H1 (cell line): ENCODE results near the gene KDM2A. TPM values are rescaled to one million over a fixed set of nuclear protein-coding genes. Genes with fewer than 3 reads are reported as not detected.

Experiments used
- CTCF ChIA-PET: fragments of 300-600 bp; sonication (Branson Sonifier 250); formaldehyde crosslinking; loops from one replicate; lab custom pipeline; 2021; ENCODE audit not compliant: partially characterized antibody; lab: Charles Lee
- POLR2A ChIA-PET: fragments of 300-600 bp; sonication (Branson Sonifier 250); formaldehyde crosslinking; loops from one replicate; lab custom pipeline; 2021; ENCODE audit warnings: inconsistent platforms; ENCODE audit not compliant: partially characterized antibody; lab: Charles Lee
- DNase-seq, 2 experiments: peaks; one replicate each; pipeline versions ENCODE4 v3.0.0 to v3.0.0-alpha.2; 2010 to 2022; ENCODE audit warnings: low spot score in 2 of 2, low read depth in 1 of 2, mixed read lengths in 1 of 2
- FAIRE-seq: peaks from 2 replicates; lab custom pipeline; 2011; peaks lifted over from hg19 to GRCh38; lab: Jason Lieb, UNC
- H2AFZ ChIP-seq: 2 replicates; pipeline ENCODE4 v1.8.1; 2012; ENCODE audit warnings: low read length, inconsistent platforms
- H2AK5ac ChIP-seq: 2 replicates; pipeline ENCODE4 v1.6.1; 2013; ENCODE audit warnings: low read depth, low read length
- H2BK120ac ChIP-seq: replicated peaks from 2 replicates; pipeline ENCODE3; 2013; ENCODE audit warnings: low read depth, low read length, inconsistent platforms
- H2BK12ac ChIP-seq: 2 replicates; pipeline ENCODE4 v1.6.1; 2013; ENCODE audit warnings: low read depth, low read length
- H2BK15ac ChIP-seq: 2 replicates; pipeline ENCODE4 v1.6.1; 2013; ENCODE audit warnings: low read length
- H2BK20ac ChIP-seq: 2 replicates; pipeline ENCODE4 v1.6.1; 2013; ENCODE audit warnings: low read length
- H2BK5ac ChIP-seq: 2 replicates; pipeline ENCODE4 v1.6.1; 2013; ENCODE audit warnings: low read depth, low read length
- H3K14ac ChIP-seq: 2 replicates; pipeline ENCODE4 v1.6.1; 2013; ENCODE audit warnings: inconsistent platforms; ENCODE audit not compliant: insufficient read length
- H3K18ac ChIP-seq: 2 replicates; pipeline ENCODE4 v1.6.1; 2013; ENCODE audit warnings: low read length; ENCODE audit errors: extremely low read depth
- H3K23ac ChIP-seq: 2 replicates; pipeline ENCODE4 v1.6.1; 2013; ENCODE audit warnings: inconsistent platforms; ENCODE audit not compliant: insufficient read length
- H3K23me2 ChIP-seq: 2 replicates; pipeline ENCODE4 v1.6.1; 2013; ENCODE audit warnings: low read depth, low read length
- H3K27ac ChIP-seq: 2 replicates; pipeline ENCODE4 v1.6.1; 2011; ENCODE audit warnings: low read depth, low read length, inconsistent platforms
- H3K27me3 ChIP-seq, 4 experiments: replicated peaks in 1 of 4; 1 replicate in 1 of 4; 2 replicates in 3 of 4; pipeline versions ENCODE4 v1.6.1 to v1.8.1; 2011 to 2013; ENCODE audit warnings: low read length in 3 of 4, mild to moderate bottlenecking in 3 of 4, inconsistent platforms in 2 of 4, mixed read lengths in 2 of 4, moderate library complexity in 1 of 4; ENCODE audit not compliant: control insufficient read depth in 3 of 4, insufficient read depth in 3 of 4; ENCODE audit errors: extremely low read depth in 1 of 4
- H3K36me3 ChIP-seq, 4 experiments: 2 replicates each; pipeline versions ENCODE4 v1.6.1 to v1.8.1; 2011 to 2013; ENCODE audit warnings: mild to moderate bottlenecking in 4 of 4, low read length in 3 of 4, moderate library complexity in 2 of 4, control low read depth in 1 of 4, inconsistent platforms in 1 of 4; ENCODE audit not compliant: insufficient read depth in 4 of 4, control insufficient read depth in 2 of 4
- H3K4ac ChIP-seq: replicated peaks from 2 replicates; pipeline ENCODE3; 2013; ENCODE audit warnings: low read length, low read depth, mixed read lengths, inconsistent platforms; ENCODE audit not compliant: insufficient read length
- H3K4me1 ChIP-seq, 4 experiments: replicated peaks in 1 of 4; 1 replicate in 1 of 4; 2 replicates in 3 of 4; pipeline versions ENCODE4 v1.6.1 to v1.8.1; 2011 to 2013; ENCODE audit warnings: low read length in 3 of 4, inconsistent platforms in 2 of 4, mixed read lengths in 1 of 4; ENCODE audit not compliant: insufficient read depth in 4 of 4, control insufficient read depth in 3 of 4
- H3K4me2 ChIP-seq, 2 experiments: 2 replicates each; pipeline versions ENCODE4 v1.6.1 to v1.8.1; 2011 to 2013; ENCODE audit warnings: low read depth in 2 of 2, low read length in 2 of 2, control low read depth in 1 of 2, inconsistent platforms in 1 of 2, mild to moderate bottlenecking in 1 of 2; ENCODE audit not compliant: insufficient read depth in 1 of 2
- H3K4me3 ChIP-seq, 4 experiments: fragments of 200-600, 300-600 bp in 1 of 4; sonication (generic), shearing (Covaris generic), sonication (Bioruptor Twin) in 1 of 4; 2 replicates each; pipeline versions ENCODE4 v1.5.1 to v1.8.1; 2011 to 2016; ENCODE audit warnings: low read length in 4 of 4, low read depth in 3 of 4, control low read depth in 2 of 4, inconsistent platforms in 2 of 4, mild to moderate bottlenecking in 2 of 4, mixed read lengths in 1 of 4, moderate library complexity in 1 of 4; ENCODE audit not compliant: insufficient read depth in 2 of 4; ENCODE audit errors: extremely low read depth in 1 of 4
- H3K56ac ChIP-seq: replicated peaks from 2 replicates; pipeline ENCODE3; 2013; ENCODE audit warnings: low read depth, mild to moderate bottlenecking, mixed read lengths, low read length, inconsistent platforms; ENCODE audit not compliant: insufficient read length
- H3K79me1 ChIP-seq: 2 replicates; pipeline ENCODE4 v1.6.1; 2013; ENCODE audit warnings: low read depth, low read length, control low read depth
- H3K79me2 ChIP-seq, 2 experiments: 2 replicates each; pipeline versions ENCODE4 v1.6.1 to v1.8.1; 2012 to 2013; ENCODE audit warnings: low read length in 2 of 2, mild to moderate bottlenecking in 2 of 2, inconsistent platforms in 1 of 2; ENCODE audit not compliant: insufficient read depth in 2 of 2, control insufficient read depth in 1 of 2
- H3K9ac ChIP-seq, 4 experiments: replicated peaks in 1 of 4; 1 replicate in 1 of 4; 2 replicates in 3 of 4; pipeline versions ENCODE4 v1.6.1 to v1.8.1; 2011 to 2013; ENCODE audit warnings: low read depth in 3 of 4, low read length in 3 of 4, control low read depth in 2 of 4, mild to moderate bottlenecking in 2 of 4, moderate library complexity in 2 of 4, inconsistent platforms in 1 of 4; ENCODE audit errors: extremely low read depth in 1 of 4
- H3K9me3 ChIP-seq, 2 experiments: 2 replicates each; pipeline versions ENCODE4 v1.6.1 to v1.8.1; 2012 to 2013; ENCODE audit warnings: mild to moderate bottlenecking in 2 of 2, moderate library complexity in 2 of 2, control low read depth in 1 of 2, inconsistent platforms in 1 of 2, low read depth in 1 of 2, low read length in 1 of 2, mixed read lengths in 1 of 2; ENCODE audit not compliant: insufficient read depth in 2 of 2
- H4K20me1 ChIP-seq, 2 experiments: replicated peaks in 1 of 2; 2 replicates each; pipeline versions ENCODE3 to v1.8.1; 2011 to 2013; ENCODE audit warnings: inconsistent platforms in 2 of 2, low read length in 2 of 2, mild to moderate bottlenecking in 1 of 2; ENCODE audit not compliant: insufficient read depth in 2 of 2, control insufficient read depth in 1 of 2
- H4K5ac ChIP-seq: 2 replicates; pipeline ENCODE4 v1.6.1; 2013; ENCODE audit warnings: low read length, low read depth, mixed read lengths, inconsistent platforms; ENCODE audit not compliant: insufficient read length
- H4K8ac ChIP-seq: 2 replicates; pipeline ENCODE4 v1.8.0; 2013; ENCODE audit warnings: mild to moderate bottlenecking, moderate library complexity, low read length, inconsistent platforms; ENCODE audit not compliant: insufficient read depth; ENCODE audit errors: extremely low read depth
- H4K91ac ChIP-seq: replicated peaks from 2 replicates; pipeline ENCODE3; 2013; ENCODE audit warnings: low read length, mixed read lengths, inconsistent platforms; ENCODE audit not compliant: insufficient read length
- KDM4A ChIP-seq: IDR thresholded peaks from one replicate; pipeline ENCODE4 v1.7.1; 2012; ENCODE audit warnings: low read depth, mild to moderate bottlenecking, moderate library complexity, low read length, inconsistent platforms; ENCODE audit not compliant: severe bottlenecking
- POU5F1 ChIP-seq: IDR thresholded peaks from 2 replicates; pipeline ENCODE4 v1.6.1; 2011; ENCODE audit warnings: low read depth, mild to moderate bottlenecking, low read length, moderate library complexity
- WGBS, 2 experiments: shearing (Covaris generic) in 1 of 2; methylation state at CpG; one replicate each; pipeline versions ENCODE4 v1.1.6 to v1.1.7; 2013 to 2015; ENCODE audit warnings: low lambda C conversion rate in 2 of 2, mixed read lengths in 2 of 2, inconsistent platforms in 1 of 2, low coverage in 1 of 2, missing lambda C conversion rate in 1 of 2; ENCODE audit not compliant: insufficient replicate concordance in 2 of 2, insufficient coverage in 1 of 2, insufficient read length in 1 of 2; ENCODE audit errors: extremely low coverage in 1 of 2, missing lambda C conversion rate in 1 of 2; 5-methylcytosine and 5-hydroxymethylcytosine counted together
- polyA plus RNA-seq, 7 experiments: library from polyadenylated mRNA; depleted of rRNA in 3 of 7; stranded (reverse) in 5 of 7; unstranded in 2 of 7; fragments of >200 nt in 5 of 7; fragments of 200-250 nt in 2 of 7; gene quantifications; 1 replicate in 5 of 7; 2 replicates in 1 of 7; 4 replicates in 1 of 7; pipeline versions ENCODE4 v1.2.1 to v1.2.3, GENCODE V29; 2011 to 2013; ENCODE audit warnings: missing spikeins in 2 of 7, mixed read lengths in 2 of 7
- total RNA-seq: library from RNA; stranded (reverse); fragmentation: NEBNext Ultra II Directional; extraction: Animal tissue kit (Norgen Biotek cat#: 25700); gene quantifications from 2 replicates; pipeline ENCODE4 v1.2.1, GENCODE V29; 2021

Gene KDM2A
- total and polyA plus RNA-seq, 2 of the 8 experiments (the other 6 are each of a cell fraction or from before 2014, with no cell fraction given), result 55.4 to 66.2 TPM

GRCh38 chr11:67289226-67289650, 170.2 kb downstream of the KDM2A start, which contains the start of gene ANKRD13D:
Gene ANKRD13D (plus strand): TSS chr11:67289303. CDS start chr11:67289461, 158 bp downstream.
- peak within 1 kb of the TSS; percentile 98 for H4K91ac ChIP-seq
- peak within 1 kb of the TSS; percentile 73 for H4K8ac ChIP-seq
- H3K27me3 ChIP-seq, result no peaks in the 10 kb centered on the region
- H2BK20ac ChIP-seq, result peak within 1 kb of the TSS; percentile 21; the same call in 1 of the 2 replicates
- H2AFZ ChIP-seq, result peak within 1 kb of the TSS; percentile 35; the same call in 1 of the 2 replicates
- H3K9me3 ChIP-seq, result no peaks in the 10 kb centered on the region
- TF ChIP-seq POU5F1, result no peak
- peak; percentile 22 for TF ChIP-seq KDM4A
- H3K23me2 ChIP-seq, result peaks cover 7% of the 10 kb centered on the region; the same call in 1 of the 2 replicates
- H3K4me2 ChIP-seq, result peak within 1 kb of the TSS; percentile 74 to 99
- peak within 1 kb of the TSS; percentile 67 to 81 (median 74) for H3K9ac ChIP-seq
- peak within 1 kb of the TSS; percentile 86 for H3K27ac ChIP-seq
- H2BK120ac ChIP-seq, result no peak within 1 kb of the TSS
- peak within 1 kb of the TSS; percentile 98 for H3K56ac ChIP-seq
- no peak within 1 kb of the TSS for H3K14ac ChIP-seq
- H3K36me3 ChIP-seq, result peaks cover 2 to 19% (median 3%) of the 10 kb centered on the region in 4 experiments; a peak in 5 of 8 replicates
- H3K4me1 ChIP-seq, result peaks cover 0 to 18% (median 11%) of the 10 kb centered on the region in 4 experiments; a peak in 6 of 7 replicates
- no peak for DNase-seq
- ChIA-PET CTCF (interaction anchor here (0.5 to 5.9 kb wide), 12 partner anchors 11 to 235 kb away, joined by 3 to 47 read pairs (median 6); partner anchors contain the start of gene SSH3), POLR2A (interaction anchor here (0.6 to 7.9 kb wide), 10 partner anchors 10 to 172 kb away, joined by 3 to 106 read pairs (median 10); partner anchors contain the start of genes GRK2 and SSH3)
- no peaks in the 10 kb centered on the region; the same call in 1 of the 2 replicates for H3K79me1 ChIP-seq
- peak within 1 kb of the TSS; percentile 61; the same call in 1 of the 2 replicates for H2BK15ac ChIP-seq
- H2BK12ac ChIP-seq, result peak within 1 kb of the TSS; percentile 68; the same call in 1 of the 2 replicates
- H4K20me1 ChIP-seq, result peaks cover 0 to 4% of the 10 kb centered on the region in 2 experiments
- H3K4me3 ChIP-seq, result peak within 1 kb of the TSS; percentile 58 to 85 (median 72)
- peak within 1 kb of the TSS; percentile 93 for H3K18ac ChIP-seq
- no peaks in the 10 kb centered on the region; a peak in 1 of 4 replicates for H3K79me2 ChIP-seq
- H2BK5ac ChIP-seq, result peak within 1 kb of the TSS; percentile 95; the same call in 1 of the 2 replicates
- no peak for FAIRE-seq
- H2AK5ac ChIP-seq, result peak within 1 kb of the TSS; percentile 89; the same call in 1 of the 2 replicates
- no peak within 1 kb of the TSS for H3K23ac ChIP-seq
- peak within 1 kb of the TSS; percentile 94 for H4K5ac ChIP-seq
- WGBS, 2 experiments, result no CpG with 5 or more reads among the region's 56 CpGs
- peak within 1 kb of the TSS; percentile 97 for H3K4ac ChIP-seq
